Fibroblast of villous mesenchyme (primary cell): ENCODE measurements around the gene ADRA2B. TPM values are rescaled to one million over a fixed set of nuclear protein-coding genes. Genes with fewer than 3 reads are reported as not detected.

Source experiments
- DNase-seq: peaks from one replicate; pipeline ENCODE4 v3.0.0-alpha.2; 2010; ENCODE audit warnings: low read depth
- H3K4me3 ChIP-seq: 2 replicates; pipeline ENCODE4 v1.5.1; 2011; ENCODE audit warnings: low read depth, mild to moderate bottlenecking, low read length
- total RNA-seq: library from RNA; depleted of rRNA; stranded (reverse); fragments of >200 nt; gene quantifications from 2 replicates; pipeline ENCODE4 v1.2.3, GENCODE V29; 2012
- TF ChIP-seq, protein P1 (sequence below): IDR thresholded peaks from 2 replicates; pipeline ENCODE4 v1.5.1; 2012; ENCODE audit warnings: low read depth, mild to moderate bottlenecking, low read length; ENCODE audit not compliant: insufficient read depth

Gene ADRA2B
- total RNA-seq, 1 donor = not detected

DNA sequence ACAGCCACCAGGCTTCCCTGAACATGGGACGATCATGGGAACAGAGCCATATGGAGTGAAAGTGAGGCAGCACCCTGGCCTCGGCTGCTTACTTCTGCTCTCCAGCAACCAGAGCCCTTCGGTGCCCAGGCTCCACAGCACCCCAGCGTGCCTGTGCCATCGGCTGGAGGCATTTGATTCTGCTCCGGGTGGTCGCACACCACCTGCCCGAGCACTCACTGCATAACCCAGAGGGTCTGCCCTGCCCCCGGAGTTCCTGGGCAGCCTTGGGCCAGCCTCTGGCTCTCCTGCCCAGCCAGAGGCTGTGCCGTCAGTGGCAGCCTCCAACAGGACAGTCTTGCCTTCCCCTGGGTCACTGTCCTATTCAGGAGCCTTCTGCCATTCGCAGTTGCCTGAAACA lies 18.1 kb upstream of the ADRA2B start:
- no peak for DNase-seq
- no peak overlapping the region for H3K4me3 ChIP-seq
- TF ChIP-seq, protein P1, sequence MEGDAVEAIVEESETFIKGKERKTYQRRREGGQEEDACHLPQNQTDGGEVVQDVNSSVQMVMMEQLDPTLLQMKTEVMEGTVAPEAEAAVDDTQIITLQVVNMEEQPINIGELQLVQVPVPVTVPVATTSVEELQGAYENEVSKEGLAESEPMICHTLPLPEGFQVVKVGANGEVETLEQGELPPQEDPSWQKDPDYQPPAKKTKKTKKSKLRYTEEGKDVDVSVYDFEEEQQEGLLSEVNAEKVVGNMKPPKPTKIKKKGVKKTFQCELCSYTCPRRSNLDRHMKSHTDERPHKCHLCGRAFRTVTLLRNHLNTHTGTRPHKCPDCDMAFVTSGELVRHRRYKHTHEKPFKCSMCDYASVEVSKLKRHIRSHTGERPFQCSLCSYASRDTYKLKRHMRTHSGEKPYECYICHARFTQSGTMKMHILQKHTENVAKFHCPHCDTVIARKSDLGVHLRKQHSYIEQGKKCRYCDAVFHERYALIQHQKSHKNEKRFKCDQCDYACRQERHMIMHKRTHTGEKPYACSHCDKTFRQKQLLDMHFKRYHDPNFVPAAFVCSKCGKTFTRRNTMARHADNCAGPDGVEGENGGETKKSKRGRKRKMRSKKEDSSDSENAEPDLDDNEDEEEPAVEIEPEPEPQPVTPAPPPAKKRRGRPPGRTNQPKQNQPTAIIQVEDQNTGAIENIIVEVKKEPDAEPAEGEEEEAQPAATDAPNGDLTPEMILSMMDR = no peak

DNA sequence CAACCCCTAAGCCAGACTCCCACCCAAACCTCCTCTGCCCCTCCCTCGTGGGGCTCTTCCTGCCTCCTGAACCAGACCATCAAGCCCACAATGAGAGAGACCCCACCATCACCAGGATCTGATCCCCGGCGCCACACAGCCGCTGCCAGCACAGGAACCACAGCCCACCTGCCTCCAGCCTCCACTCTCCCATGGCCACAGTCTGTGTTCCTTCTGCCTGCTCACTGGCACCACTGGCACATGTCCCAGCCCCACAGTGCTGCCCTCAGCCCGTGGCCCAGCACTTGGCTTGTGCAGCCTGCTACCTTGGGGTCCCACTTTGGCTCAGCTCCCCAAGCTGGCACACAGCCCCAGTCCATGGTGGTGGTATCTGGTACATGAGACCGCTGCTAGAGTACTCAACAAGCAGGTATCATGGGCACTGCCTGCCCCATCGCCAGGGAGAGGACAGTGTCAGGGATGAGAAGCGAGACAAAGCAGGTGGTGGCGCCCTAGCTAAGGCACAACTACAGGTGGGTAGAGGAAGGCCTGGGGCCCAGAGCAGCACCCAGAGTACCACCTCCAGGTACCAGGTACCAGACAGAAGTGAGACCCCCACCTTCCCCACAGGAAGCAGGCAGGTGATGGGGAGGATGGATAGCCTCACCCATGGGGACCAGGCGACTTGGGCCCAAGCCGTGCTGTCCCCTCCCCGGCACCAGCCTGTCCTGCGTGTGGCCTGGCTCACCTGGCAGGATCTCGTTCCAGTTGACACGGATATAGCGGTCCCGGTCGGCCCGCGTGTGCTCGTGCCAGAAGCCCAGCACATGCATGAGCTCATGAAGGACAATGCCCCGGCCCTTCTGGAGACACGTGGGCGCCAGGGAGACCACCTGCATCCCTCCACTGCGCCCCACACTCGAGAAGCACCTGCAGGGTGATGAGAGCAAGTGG lies 15.7 kb upstream of the ADRA2B start:
- TF ChIP-seq, protein P1 = no peak

DNA sequence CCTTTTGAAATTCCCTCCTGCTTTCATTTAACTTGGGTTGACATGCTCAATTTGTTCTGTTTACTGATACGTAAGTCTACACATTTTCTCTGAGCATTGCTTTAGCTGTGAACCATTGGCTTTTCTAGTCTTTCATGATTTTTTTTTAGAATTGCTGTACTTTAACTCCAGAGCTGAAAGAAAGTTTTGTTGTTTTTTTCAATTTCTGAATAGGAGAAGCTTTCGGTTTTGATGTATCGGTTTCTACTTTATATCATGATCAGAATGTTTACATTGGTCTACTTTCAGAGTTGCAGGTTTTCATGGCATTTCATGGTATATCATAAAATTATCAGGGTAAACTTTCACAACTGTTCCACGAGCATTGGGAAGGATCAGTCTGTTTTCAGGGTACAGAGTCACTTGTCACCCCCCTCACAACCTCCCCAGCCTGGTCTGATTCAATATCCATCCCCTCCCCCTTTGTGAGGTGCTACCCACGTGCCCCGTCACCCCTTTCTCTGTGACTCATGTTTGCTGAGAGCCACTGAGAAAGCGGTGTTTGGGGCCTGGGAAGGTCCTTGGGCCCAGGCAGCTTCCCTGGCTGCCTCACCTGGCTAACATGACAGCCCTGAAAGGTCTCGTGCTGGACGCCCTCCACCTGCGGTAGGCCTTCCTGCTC lies 14.9 kb upstream of the ADRA2B start:
- H3K4me3 ChIP-seq = no peak overlapping the region
- no peak for DNase-seq
- TF ChIP-seq, protein P1 = no peak

More for the DNA sequence above, 15.7 kb upstream of the ADRA2B start:
- H3K4me3 ChIP-seq = no peak overlapping the region
- no peak for DNase-seq

DNA sequence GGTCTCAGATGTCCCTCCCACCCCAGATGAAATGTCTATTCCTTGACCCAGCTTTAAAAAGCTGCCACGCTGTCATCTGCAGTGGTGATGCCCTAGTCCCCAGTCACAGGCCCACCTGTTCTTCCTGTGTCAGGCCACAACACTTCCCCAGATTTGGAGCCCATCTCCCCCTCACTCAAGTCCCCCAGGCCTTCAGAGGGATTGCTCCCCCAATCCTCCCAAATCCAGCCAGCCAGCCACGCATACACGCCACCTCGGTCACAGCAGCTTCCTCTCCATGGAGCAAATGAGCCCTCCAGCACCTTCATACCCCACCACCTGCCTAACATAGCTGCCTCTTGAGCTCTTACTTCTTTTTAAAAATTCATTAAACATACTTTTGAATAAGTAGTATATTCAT lies 14.1 kb upstream of the ADRA2B start:
- TF ChIP-seq, protein P1 = no peak
- DNase-seq = no peak

DNA sequence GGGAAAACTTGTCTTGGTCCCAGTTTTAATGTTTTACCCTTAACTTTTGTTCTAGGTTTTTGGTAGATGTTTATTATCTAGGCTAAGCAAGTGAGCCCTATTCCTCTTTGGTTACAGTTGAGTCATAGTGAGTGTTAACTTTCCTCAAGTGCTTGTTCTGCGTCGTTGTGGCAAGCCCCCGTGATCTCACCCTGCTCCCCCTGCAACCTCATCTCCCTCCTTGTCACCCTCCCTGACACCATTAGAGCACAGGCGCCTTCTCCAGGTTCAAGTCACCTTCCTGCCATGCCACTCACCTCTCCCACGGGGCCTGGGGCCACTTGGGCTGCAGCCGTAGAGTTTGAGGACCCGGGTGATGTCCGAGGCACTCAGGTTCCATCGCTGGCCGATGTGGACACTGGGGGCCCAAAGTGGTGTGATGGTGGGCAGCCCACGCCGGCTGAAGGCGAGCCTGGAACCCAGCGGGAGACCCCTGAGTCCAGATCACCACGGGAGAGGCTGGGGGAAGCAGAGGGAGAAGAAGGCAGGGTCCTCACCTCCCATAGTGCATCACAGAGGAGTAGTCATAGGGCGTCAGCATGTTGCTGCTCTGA lies 13.3 kb upstream of the ADRA2B start:
- TF ChIP-seq, protein P1 = no peak
- no peak overlapping the region for H3K4me3 ChIP-seq
- DNase-seq = no peak

More for the DNA sequence above, 14.1 kb upstream of the ADRA2B start:
- H3K4me3 ChIP-seq = no peak overlapping the region

DNA sequence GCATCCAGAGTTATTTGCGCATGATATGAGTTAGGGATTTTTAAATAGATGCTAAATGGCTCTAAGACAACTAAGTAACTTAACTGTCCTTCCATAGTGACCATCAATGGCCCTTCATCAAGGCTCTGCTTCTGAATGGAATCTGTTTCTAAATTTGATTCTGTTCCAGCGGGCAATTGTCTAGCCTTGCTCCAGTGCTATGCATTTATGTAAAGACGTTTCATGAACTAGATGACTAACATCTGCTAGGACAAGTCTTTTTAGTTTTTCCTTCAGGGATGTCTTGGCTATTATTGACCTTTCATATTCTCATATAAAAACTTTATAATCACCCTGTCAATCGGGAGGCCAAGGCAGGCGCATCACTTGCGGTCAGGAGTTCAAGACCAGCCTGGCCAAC lies 12.1 kb upstream of the ADRA2B start:
- no peak for DNase-seq
- no peak overlapping the region for H3K4me3 ChIP-seq
- TF ChIP-seq, protein P1 = no peak
